ENCODE results near the gene AUTS2.

DNA sequence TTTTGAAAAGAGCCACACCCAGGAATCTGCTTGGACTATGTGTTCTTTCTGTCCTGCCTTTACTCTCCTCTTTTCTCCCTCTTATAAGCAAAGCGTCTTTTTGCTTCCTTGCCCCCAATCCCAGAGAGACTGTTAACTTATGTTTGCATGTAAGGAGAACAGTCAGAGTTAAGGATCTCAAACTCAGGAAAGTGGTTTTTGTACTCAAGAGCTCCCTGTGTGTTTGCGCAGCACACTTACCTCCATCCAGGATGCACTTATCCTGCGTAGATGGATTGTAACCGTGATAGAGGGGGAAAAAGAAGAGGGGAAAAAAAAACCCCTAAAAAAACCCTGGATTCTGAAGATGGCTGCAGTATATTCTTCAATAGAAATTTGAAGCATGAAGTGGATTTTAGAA is 228.9 kb downstream of the AUTS2 start:
- TF ChIP-seq, protein P1, sequence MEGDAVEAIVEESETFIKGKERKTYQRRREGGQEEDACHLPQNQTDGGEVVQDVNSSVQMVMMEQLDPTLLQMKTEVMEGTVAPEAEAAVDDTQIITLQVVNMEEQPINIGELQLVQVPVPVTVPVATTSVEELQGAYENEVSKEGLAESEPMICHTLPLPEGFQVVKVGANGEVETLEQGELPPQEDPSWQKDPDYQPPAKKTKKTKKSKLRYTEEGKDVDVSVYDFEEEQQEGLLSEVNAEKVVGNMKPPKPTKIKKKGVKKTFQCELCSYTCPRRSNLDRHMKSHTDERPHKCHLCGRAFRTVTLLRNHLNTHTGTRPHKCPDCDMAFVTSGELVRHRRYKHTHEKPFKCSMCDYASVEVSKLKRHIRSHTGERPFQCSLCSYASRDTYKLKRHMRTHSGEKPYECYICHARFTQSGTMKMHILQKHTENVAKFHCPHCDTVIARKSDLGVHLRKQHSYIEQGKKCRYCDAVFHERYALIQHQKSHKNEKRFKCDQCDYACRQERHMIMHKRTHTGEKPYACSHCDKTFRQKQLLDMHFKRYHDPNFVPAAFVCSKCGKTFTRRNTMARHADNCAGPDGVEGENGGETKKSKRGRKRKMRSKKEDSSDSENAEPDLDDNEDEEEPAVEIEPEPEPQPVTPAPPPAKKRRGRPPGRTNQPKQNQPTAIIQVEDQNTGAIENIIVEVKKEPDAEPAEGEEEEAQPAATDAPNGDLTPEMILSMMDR (IDR thresholded peaks at IDR 0.05 in 8 of 11, conservative IDR thresholded peaks at IDR 0.05 in 3 of 11): no peak
- no peak for TF ChIP-seq POLR2AphosphoS5 (IDR thresholded peaks at IDR 0.05)

Measured in spleen (tissue), 7 donors.